Measurements from ENCODE around the gene SLC18A3.

DNA sequence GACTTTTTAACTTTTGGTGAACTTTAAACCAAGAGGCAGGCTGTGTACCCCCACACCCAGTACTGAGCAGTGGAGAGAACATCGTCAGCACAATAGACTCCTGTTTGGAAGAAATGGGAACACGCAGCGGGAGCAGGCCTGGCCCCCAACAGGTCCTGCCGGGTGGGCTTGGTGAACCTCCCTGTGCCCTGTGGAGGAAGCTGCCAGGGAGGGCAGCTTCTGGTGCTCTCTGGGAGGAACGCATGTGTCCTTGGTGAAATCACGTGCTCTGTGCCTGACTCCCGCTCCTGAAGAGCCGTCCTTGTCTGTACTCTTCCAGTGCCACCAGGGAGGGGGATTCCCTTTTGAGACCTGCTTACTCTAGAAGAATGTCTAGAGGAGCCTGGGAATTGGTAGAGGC is 35.3 kb downstream of the SLC18A3 start:
- TF ChIP-seq EZH2 (IDR thresholded peaks at IDR 0.05; ENCODE audit: low read length, unreplicated experiment) (no peak), CTCF (conservative IDR thresholded peaks at IDR 0.05; ENCODE audit: low read depth, low read length) (no peak)

Measured in PC-3 (cell line).